B cell (primary cell): ENCODE data around the gene CIITA.

Source experiments
- EZH2 ChIP-seq: IDR thresholded peaks from 2 replicates; pipeline ENCODE4 v1.6.1; 2012; ENCODE audit warnings: borderline replicate concordance, low read depth, mild to moderate bottlenecking, moderate library complexity, low read length; ENCODE audit not compliant: insufficient read depth, poor library complexity, severe bottlenecking
- TF ChIP-seq, protein P1 (sequence below): fragments of 200-600 bp; IDR thresholded peaks from one replicate; pipeline ENCODE4 v1.8.0; 2022; ENCODE audit warnings: antibody characterized with exemption, mild to moderate bottlenecking

DNA sequence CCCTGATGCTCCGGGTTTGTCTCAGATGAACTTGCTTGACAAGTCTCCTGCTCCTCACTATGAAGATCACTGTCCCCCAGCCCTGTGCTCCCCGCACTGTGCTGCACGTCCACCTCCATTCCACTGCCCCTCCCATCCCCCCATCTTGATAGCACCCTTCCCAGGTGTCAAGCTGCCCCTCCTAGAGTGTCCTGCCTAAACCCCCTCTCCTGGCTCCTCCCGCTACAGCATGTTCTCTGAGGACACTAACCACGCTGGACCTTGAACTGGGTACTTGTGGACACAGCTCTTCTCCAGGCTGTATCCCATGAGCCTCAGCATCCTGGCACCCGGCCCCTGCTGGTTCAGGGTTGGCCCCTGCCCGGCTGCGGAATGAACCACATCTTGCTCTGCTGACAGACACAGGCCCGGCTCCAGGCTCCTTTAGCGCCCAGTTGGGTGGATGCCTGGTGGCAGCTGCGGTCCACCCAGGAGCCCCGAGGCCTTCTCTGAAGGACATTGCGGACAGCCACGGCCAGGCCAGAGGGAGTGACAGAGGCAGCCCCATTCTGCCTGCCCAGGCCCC is 46.7 kb downstream of the CIITA start:
- TF ChIP-seq EZH2 = no peak
- TF ChIP-seq, protein P1, sequence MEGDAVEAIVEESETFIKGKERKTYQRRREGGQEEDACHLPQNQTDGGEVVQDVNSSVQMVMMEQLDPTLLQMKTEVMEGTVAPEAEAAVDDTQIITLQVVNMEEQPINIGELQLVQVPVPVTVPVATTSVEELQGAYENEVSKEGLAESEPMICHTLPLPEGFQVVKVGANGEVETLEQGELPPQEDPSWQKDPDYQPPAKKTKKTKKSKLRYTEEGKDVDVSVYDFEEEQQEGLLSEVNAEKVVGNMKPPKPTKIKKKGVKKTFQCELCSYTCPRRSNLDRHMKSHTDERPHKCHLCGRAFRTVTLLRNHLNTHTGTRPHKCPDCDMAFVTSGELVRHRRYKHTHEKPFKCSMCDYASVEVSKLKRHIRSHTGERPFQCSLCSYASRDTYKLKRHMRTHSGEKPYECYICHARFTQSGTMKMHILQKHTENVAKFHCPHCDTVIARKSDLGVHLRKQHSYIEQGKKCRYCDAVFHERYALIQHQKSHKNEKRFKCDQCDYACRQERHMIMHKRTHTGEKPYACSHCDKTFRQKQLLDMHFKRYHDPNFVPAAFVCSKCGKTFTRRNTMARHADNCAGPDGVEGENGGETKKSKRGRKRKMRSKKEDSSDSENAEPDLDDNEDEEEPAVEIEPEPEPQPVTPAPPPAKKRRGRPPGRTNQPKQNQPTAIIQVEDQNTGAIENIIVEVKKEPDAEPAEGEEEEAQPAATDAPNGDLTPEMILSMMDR = no peak
